Forelimb muscle (tissue), 1 donor: ENCODE results near the gene OTUB2. TPM values are rescaled to one million over a fixed set of nuclear protein-coding genes. Genes with fewer than 3 reads are reported as not detected.
A peak's percentile ranks its signal among the peaks of the same experiment; 100 is the strongest.
"Not testable (repeated sequence)": the region's sequence is repeated elsewhere in the genome, so short reads cannot be mapped to it uniquely, and the experiment has no call there.

Experiments used
- DNase-seq: peaks from one replicate; pipeline ENCODE4 v3.0.0-alpha.2; 2013; ENCODE audit warnings: low read depth
- polyA plus RNA-seq: library from polyadenylated mRNA; unstranded; fragments of 120-200 nt; gene quantifications from one replicate; pipeline ENCODE4 v1.2.1, GENCODE V29; 2013; ENCODE audit not compliant: insufficient read length

Gene OTUB2
- polyA plus RNA-seq, 1 donor = 0.49 TPM

DNA sequence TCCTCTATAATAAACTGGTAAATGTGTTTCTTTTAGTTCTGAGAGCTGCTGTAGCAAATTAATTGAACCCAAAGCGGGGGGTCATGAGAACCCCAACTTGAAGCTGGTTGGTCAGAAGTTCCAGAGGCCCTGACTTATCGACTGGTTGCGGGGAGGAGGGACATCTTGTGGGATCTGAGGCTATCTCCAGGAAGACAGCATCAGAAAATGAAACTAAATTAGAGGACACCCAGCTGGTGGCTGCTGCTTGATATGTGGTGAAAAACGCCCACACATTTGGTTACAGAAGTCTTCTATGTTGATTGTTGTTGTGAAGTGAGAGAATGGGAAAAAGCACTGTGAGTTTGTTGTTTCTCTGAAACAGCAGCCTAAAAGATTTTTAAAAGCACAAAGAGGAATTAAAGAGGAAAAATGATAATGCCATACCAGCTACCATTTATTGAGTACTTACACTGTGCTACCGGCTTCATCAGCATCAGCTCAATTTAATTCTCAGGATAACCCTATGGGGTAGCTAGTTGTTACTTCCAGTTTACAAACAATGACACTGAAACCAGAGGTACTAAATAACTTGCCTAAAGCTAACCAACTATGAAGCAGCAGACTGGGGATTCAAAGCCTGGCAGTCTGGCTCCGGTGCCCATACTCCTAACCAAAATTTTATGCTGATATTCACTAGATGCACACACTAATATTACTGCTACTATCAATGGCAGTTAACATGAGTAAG lies 30.6 kb downstream of the OTUB2 start:
- DNase-seq = no peak

DNA sequence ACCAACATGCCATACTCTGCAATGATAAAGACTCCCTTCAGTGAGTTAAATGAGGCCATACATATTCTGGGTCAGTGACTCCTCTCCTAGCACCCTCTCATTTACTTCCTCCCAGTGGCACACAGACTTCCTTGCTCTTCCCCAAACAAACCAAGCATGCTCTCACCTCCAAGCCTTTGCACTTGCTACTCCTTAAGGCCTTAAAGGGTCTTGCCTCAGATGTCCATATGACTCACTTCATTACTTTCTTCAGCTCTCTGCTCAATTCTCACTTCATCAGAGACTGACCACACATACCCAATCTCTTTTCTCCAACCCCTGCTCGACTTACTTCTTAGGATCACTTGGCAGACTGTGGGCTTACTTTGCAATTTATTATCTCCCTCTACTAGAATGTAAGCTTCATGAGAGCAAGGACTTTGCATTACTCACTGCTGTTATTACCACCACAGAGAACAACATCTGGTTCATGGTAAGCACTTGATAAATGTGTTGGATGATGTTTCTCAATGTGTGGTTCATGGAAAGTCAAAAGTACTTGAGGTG lies 32.1 kb downstream of the OTUB2 start:
- no peak for DNase-seq

GRCh38 chr14:94058674-94059138 lies 32.6 kb downstream of the OTUB2 start:
- no peak for DNase-seq

DNA sequence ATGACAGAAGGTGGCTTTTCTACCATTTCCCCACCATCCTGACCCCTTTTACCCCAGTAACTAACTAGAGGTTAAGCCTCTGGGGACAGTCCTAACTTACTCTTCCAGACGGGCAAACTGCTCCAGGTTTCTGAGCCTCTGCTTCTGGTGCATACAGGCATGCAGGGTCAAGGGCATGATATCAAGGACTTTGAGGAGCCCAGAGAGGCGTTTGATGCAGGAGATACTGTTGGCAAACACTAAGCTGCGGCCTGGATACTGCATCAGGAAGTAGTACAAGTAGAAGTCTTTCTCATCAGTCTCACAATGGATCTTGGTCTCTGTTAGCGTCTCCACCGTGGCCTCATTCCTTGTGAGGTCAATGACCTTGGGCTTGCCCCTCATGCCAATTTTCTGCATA lies 33.9 kb downstream of the OTUB2 start:
- no peak for DNase-seq

- no peak for DNase-seq
Observed at GRCh38 chr14:94062344-94062940, 36.3 kb downstream of the OTUB2 start.

DNA sequence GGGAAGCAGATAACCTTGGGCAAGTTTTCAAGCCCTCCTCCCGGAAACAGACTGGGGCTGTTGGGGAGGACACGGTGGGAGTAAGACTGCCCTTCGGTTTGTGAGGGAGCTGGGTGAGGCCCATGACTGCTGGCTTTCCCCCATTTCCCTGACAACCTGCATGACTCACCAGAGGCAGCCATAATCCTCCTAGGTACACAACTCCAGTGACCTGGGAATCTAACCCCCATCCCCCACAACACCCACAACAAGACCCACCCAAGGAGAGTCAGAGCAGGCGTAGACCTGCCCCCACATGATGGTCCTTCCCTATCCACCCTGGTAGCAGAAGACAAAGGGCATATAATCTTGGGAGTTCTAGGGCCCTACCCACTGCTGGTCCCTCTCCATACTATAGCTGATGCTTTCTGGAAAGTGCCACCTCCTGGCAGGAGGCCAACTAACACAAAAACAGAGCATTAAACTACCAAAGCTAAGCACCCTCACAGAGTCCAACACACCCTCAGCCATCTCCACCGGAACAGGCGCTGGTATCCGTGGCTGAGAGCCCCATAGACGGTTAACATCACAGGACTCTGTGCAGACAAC lies 40.0 kb downstream of the OTUB2 start:
- no peak for DNase-seq

- not testable (repeated sequence) for DNase-seq
Observed at GRCh38 chr14:94072076-94072475, 45.9 kb downstream of the OTUB2 start.

DNA sequence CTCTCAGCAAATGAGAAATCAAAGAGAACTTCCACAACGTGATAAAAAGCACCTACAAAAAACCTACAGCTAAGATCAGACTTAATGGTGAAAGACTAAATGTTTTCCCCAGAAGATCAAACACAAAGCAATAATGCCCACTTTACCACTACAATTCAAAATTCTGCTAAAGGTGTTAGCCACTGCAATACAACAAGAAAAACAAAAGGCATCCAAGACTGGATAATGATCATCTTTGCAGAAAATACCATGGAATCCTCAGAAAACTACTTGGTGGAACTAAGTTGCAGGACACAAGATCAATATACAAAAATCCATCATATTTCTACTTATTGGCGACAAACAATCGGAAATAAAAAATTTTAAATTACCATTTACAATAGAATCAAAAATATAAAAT lies 48.4 kb downstream of the OTUB2 start:
- no peak for DNase-seq

GRCh38 chr14:94075008-94075407 lies 48.9 kb downstream of the OTUB2 start:
- DNase-seq = no peak

GRCh38 chr14:94077111-94077821 lies 51.1 kb downstream of the OTUB2 start:
- DNase-seq = no peak

- DNase-seq = no peak
Observed at GRCh38 chr14:94077823-94078222, 51.7 kb downstream of the OTUB2 start.

DNA sequence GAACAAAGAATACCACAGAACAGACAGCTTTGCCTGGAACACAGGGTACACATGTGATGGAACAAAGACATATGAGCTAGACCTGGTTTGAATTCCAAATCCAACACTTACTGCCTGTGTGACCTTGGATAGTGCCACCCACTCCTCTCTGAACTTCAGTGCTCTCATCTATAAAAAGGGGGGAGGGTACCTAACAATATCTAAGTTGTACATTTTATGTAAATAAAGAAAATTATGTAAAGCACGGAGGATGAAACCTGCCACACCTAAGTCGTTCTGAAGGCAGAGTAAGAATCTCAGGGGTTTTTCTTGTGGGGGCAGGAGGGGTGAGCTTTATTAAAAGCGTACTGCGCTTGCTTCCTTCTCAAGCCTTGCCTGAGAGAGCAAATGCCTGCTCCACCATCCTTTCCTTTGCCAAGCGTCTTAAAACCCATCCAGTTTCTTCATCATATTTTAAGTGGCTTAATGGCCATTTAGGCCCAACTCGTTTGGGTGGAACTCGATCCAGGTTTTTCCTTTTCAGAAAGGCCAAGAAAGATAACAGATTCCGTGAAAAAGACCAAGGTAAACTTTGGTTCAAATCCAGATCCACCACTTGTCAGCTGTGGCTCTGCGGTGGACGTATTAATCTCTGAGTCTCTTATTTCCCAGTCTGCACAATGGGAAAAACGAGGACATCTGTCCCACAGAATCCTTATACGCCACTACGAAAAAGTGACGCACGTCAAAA lies 53.9 kb downstream of the OTUB2 start:
- DNase-seq = no peak

- DNase-seq = peak; percentile 87
Observed at GRCh38 chr14:94080621-94081385, 54.7 kb downstream of the OTUB2 start, which contains the start of the genes DDX24 and IFI27L1. DDX24 (minus strand) TSS chr14:94081202; CDS start chr14:94079742, 1,460 bp downstream. IFI27L1 (plus strand) TSS chr14:94081310; CDS start chr14:94096938, 15,628 bp downstream.

DNA sequence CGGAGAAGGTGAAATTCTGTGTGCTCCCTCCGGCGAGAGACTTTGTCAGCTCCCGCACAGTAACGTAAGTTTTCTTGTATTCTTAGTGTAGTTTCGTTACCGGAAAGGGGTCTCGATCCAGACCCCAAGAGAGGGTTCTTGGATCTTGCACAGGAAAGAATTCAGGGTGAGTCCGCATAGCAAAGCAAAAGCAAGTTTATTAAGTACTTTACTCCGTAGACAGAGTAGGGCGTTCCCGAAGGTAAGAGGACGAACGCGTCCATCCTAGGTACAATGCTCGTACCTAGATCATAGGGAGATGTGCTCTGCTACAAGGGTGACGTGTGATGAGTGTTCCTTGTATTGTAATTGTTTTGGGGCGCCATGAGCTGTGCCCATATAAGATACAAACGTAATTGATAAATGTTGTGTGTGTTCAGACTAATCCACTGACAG lies 55.3 kb downstream of the OTUB2 start:
- DNase-seq = no peak

DNA sequence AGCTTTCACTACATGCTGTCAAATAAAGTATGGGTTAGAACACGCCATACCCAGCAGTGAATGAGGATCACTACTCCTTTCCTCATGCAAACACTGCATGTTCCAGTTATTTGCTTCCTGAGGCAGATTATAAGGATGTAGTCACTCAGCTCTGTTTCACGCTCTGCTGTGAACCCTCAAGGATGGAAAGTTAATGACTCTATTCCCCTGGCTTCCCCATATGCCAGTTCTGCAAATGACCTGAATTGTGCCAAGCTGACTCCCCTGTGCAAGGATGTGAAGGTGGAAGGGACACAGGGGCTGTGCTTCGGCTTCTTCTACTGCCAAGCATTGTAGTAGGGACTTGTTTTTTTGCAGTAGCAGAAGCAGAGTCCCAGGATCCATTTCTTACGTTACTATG lies 61.8 kb downstream of the OTUB2 start:
- no peak for DNase-seq

- no peak for DNase-seq
Observed at GRCh38 chr14:94088516-94088915, 62.4 kb downstream of the OTUB2 start.

DNA sequence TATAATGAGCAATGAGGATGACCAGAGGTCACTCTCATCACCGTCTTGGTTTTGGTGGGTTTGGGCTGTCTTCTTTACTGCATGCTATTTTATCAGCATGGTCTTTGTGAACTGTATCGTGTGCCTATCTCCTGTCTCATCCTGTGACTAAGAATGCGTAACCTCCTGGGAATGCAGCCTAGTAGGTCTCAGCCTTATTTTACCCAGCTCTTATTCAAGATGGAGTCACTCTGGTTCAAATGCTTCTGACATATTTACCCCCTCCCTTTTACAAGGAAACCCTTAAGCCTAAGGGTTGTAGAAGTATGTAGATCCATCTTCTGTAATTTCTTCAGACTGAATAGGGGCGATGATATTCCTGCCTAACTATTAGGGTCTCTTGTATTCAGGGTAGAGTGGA lies 63.3 kb downstream of the OTUB2 start:
- DNase-seq = no peak

GRCh38 chr14:94093418-94093817 lies 67.3 kb downstream of the OTUB2 start:
- no peak for DNase-seq

- DNase-seq = no peak
Observed at GRCh38 chr14:94097091-94097490, 71.0 kb downstream of the OTUB2 start.
